Measurements from ENCODE around the gene SCGN.

Gene SCGN

GRCh38 chr6:25689966-25690365 lies 38.0 kb downstream of the SCGN start:
- DNase-seq: no peak

GRCh38 chr6:25691894-25692293 lies 39.9 kb downstream of the SCGN start:
- DNase-seq: no peak

GRCh38 chr6:25692472-25692871 lies 40.5 kb downstream of the SCGN start:
- no peak for DNase-seq

GRCh38 chr6:25694366-25694765 lies 42.4 kb downstream of the SCGN start:
- no peak for DNase-seq

GRCh38 chr6:25695671-25696070 lies 43.7 kb downstream of the SCGN start:
- no peak for DNase-seq

- DNase-seq: no peak
Measured at GRCh38 chr6:25697537-25698340, 45.7 kb downstream of the SCGN start.

- DNase-seq: no peak
Measured at GRCh38 chr6:25698631-25699030, 46.6 kb downstream of the SCGN start.

GRCh38 chr6:25699649-25700048 lies 47.6 kb downstream of the SCGN start:
- no peak for DNase-seq

GRCh38 chr6:25700761-25701160 lies 48.7 kb downstream of the SCGN start:
- DNase-seq: no peak

GRCh38 chr6:25701807-25702206 lies 49.8 kb downstream of the SCGN start:
- no peak for DNase-seq

GRCh38 chr6:25703005-25703404 lies 51.0 kb downstream of the SCGN start:
- DNase-seq: no peak

GRCh38 chr6:25704001-25704400 lies 52.0 kb downstream of the SCGN start:
- DNase-seq: no peak

- DNase-seq: no peak
Measured at GRCh38 chr6:25706314-25707014, 54.4 kb downstream of the SCGN start.

- DNase-seq: no peak
Measured at GRCh38 chr6:25709761-25710160, 57.7 kb downstream of the SCGN start.

GRCh38 chr6:25710287-25710686 lies 58.3 kb downstream of the SCGN start:
- no peak for DNase-seq

GRCh38 chr6:25713824-25714223 lies 61.8 kb downstream of the SCGN start:
- DNase-seq: peak; percentile 28

- DNase-seq: no peak
Measured at GRCh38 chr6:25714765-25715164, 62.8 kb downstream of the SCGN start.

- DNase-seq: no peak
Measured at GRCh38 chr6:25715794-25716193, 63.8 kb downstream of the SCGN start.

- peak; percentile 76 for DNase-seq
Measured at GRCh38 chr6:25717866-25718740, 66.1 kb downstream of the SCGN start.

GRCh38 chr6:25726122-25726911 lies 74.3 kb downstream of the SCGN start:
- no peak for DNase-seq

GRCh38 chr6:25727028-25727427 lies 75.0 kb downstream of the SCGN start:
- DNase-seq: no peak

- no peak for DNase-seq
Measured at GRCh38 chr6:25730907-25731306, 78.9 kb downstream of the SCGN start.

- no peak for DNase-seq
Measured at GRCh38 chr6:25731721-25732120, 79.7 kb downstream of the SCGN start.

All from NCI-H1694 (cell line).